OCI-LY7 (cell line): ENCODE results near the gene FHIT. TPM values are rescaled to one million over a fixed set of nuclear protein-coding genes. Genes with fewer than 3 reads are reported as not detected.

ENCODE experiments used
- BruUV-seq: library from RNA; stranded (reverse); fragments of 400-500 nt; replicated peaks from 2 replicates; lab custom pipeline; 2021; lab: Mats Ljungman, UMichigan
- CTCF ChIA-PET: fragments of 300-600 bp; sonication (Branson Sonifier 250); formaldehyde crosslinking; loops from one replicate; lab custom pipeline; 2022; ENCODE audit warnings: antibody characterized with exemption; ENCODE audit not compliant: unreplicated experiment; lab: Charles Lee
- POLR2A ChIA-PET: fragments of 300-600 bp; sonication (Branson Sonifier 250); formaldehyde crosslinking; loops from one replicate; lab custom pipeline; 2022; ENCODE audit warnings: antibody characterized with exemption; lab: Charles Lee
- DNase-seq: peaks from one replicate; pipeline ENCODE4 v3.0.0-alpha.2; 2015; ENCODE audit warnings: low spot score
- H2AFZ ChIP-seq: fragments of 200-600 bp; sonication (generic), shearing (Covaris generic); 2 replicates; pipeline ENCODE4 v1.6.1; 2014; ENCODE audit warnings: mild to moderate bottlenecking, antibody characterized with exemption, low read length, moderate library complexity
- H3K27ac ChIP-seq: fragments of 200-600 bp; sonication (generic); 2 replicates; pipeline ENCODE4 v1.5.1; 2014; ENCODE audit warnings: mixed run types, low read depth, mild to moderate bottlenecking, moderate library complexity, low read length, inconsistent platforms; ENCODE audit not compliant: poor library complexity, severe bottlenecking
- H3K36me3 ChIP-seq: fragments of 200-600 bp; sonication (generic); 2 replicates; pipeline ENCODE4 v1.6.1; 2014; ENCODE audit warnings: mild to moderate bottlenecking, antibody characterized with exemption, low read length, moderate library complexity, mixed read lengths; ENCODE audit not compliant: insufficient read depth
- H3K4me1 ChIP-seq: fragments of 200-600 bp; sonication (generic); 2 replicates; pipeline ENCODE4 v1.5.1; 2014; ENCODE audit warnings: mild to moderate bottlenecking, low read length; ENCODE audit not compliant: insufficient read depth, poor library complexity, severe bottlenecking
- H3K4me2 ChIP-seq: fragments of 200-600 bp; sonication (generic); 2 replicates; pipeline ENCODE4 v1.6.1; 2014; ENCODE audit warnings: mild to moderate bottlenecking, low read length
- H3K4me3 ChIP-seq: fragments of 200-600 bp; sonication (generic); 2 replicates; pipeline ENCODE4 v1.5.1; 2014; ENCODE audit warnings: mild to moderate bottlenecking, low read depth, low read length; ENCODE audit not compliant: poor library complexity, severe bottlenecking
- H3K79me2 ChIP-seq: fragments of 200-600 bp; sonication (generic); 2 replicates; pipeline ENCODE4 v1.6.1; 2016; ENCODE audit warnings: low read depth, mild to moderate bottlenecking, low read length, moderate library complexity, mixed read lengths; ENCODE audit not compliant: insufficient read depth
- H3K9me2 ChIP-seq: fragments of 200-600 bp; sonication (generic); 2 replicates; pipeline ENCODE4 v1.6.1; 2016; ENCODE audit warnings: mild to moderate bottlenecking, low read length, mixed read lengths; ENCODE audit not compliant: insufficient read depth
- H3K9me3 ChIP-seq: fragments of 200-600 bp; sonication (generic); 2 replicates; pipeline ENCODE4 v1.6.1; 2014; ENCODE audit warnings: mild to moderate bottlenecking, mixed run types, low read length, mixed read lengths
- H4K20me1 ChIP-seq: fragments of 200-600 bp; sonication (generic); 2 replicates; pipeline ENCODE4 v1.6.1; 2014; ENCODE audit warnings: mild to moderate bottlenecking, antibody characterized with exemption, low read length, moderate library complexity, mixed read lengths; ENCODE audit not compliant: insufficient read depth
- EZH2phosphoT487 ChIP-seq: fragments of 200-600 bp; sonication (generic); IDR thresholded peaks from 2 replicates; pipeline ENCODE4 v1.6.1; 2018; ENCODE audit warnings: low read depth, borderline replicate concordance, mild to moderate bottlenecking, mixed run types, antibody characterized with exemption, low read length, moderate library complexity, mixed read lengths
- intact Hi-C: fragments of 100-400 bp; cut with micrococcal nuclease; formaldehyde crosslinking; loops from one replicate; pipeline ENCODE4 v1.10.0; 2022; ENCODE audit not compliant: unreplicated experiment
- total RNA-seq, 2 experiments: library from RNA; depleted of rRNA in 1 of 2; stranded (reverse); fragments of >200 nt in 1 of 2; shearing (Covaris generic) in 1 of 2; gene quantifications; 2 replicates each; pipeline ENCODE4 v1.2.3, GENCODE V29; 2014 to 2022
- TF ChIP-seq, protein P1 (sequence below): fragments of 200-600 bp; sonication (generic); conservative IDR thresholded peaks from 2 replicates; pipeline ENCODE4 v1.5.1; 2014; ENCODE audit warnings: mild to moderate bottlenecking, antibody characterized with exemption, low read length, moderate library complexity, mixed read lengths

Gene FHIT
- total RNA-seq, 2 experiments from 2014 or later: 5.0 to 10.9 TPM

GRCh38 chr3:60126511-60127304 lies 1124.5 kb downstream of the FHIT start:
- ChIA-PET CTCF (no interaction called here), POLR2A (interaction anchor here (0.6 kb wide), 1 partner anchor 9 kb away, joined by 5 read pairs; no protein-coding TSS in a partner anchor)
- intact Hi-C loops: no loop called here
- no peak for DNase-seq
- H3K36me3 ChIP-seq: no peaks in the 10 kb centered on the region
- no peak overlapping the region for H3K4me2 ChIP-seq
- no peaks in the 10 kb centered on the region for H3K79me2 ChIP-seq
- no peaks in the 10 kb centered on the region for H3K9me2 ChIP-seq
- no TSS peak for BruUV-seq
- no peak for TF ChIP-seq EZH2phosphoT487
- TF ChIP-seq, protein P1, sequence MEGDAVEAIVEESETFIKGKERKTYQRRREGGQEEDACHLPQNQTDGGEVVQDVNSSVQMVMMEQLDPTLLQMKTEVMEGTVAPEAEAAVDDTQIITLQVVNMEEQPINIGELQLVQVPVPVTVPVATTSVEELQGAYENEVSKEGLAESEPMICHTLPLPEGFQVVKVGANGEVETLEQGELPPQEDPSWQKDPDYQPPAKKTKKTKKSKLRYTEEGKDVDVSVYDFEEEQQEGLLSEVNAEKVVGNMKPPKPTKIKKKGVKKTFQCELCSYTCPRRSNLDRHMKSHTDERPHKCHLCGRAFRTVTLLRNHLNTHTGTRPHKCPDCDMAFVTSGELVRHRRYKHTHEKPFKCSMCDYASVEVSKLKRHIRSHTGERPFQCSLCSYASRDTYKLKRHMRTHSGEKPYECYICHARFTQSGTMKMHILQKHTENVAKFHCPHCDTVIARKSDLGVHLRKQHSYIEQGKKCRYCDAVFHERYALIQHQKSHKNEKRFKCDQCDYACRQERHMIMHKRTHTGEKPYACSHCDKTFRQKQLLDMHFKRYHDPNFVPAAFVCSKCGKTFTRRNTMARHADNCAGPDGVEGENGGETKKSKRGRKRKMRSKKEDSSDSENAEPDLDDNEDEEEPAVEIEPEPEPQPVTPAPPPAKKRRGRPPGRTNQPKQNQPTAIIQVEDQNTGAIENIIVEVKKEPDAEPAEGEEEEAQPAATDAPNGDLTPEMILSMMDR: no peak
- no peak overlapping the region for H2AFZ ChIP-seq
- H3K27ac ChIP-seq: no peak overlapping the region
- no peaks in the 10 kb centered on the region for H3K4me1 ChIP-seq
- no peaks in the 10 kb centered on the region for H4K20me1 ChIP-seq
- no peak overlapping the region for H3K4me3 ChIP-seq
- no peaks in the 10 kb centered on the region for H3K9me3 ChIP-seq

DNA sequence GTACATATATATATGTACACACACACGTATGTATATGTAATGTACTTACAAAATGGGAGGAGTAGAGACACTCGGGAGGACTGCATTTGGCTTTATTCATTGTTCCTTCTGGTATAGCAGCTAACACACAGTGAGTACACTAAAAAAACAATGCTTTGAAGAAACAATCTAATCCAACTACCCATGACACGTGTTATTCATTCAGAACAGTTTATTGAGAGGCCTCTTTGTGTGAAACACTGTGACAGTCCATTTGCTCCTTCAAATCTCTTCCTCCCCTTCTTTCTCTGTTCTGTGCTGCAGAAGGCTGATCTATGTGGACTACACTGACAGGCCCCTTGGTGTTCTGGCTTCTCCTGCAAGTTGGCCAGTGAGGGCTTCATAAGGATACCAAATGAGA lies 1125.6 kb downstream of the FHIT start:
- no peaks in the 10 kb centered on the region for H3K4me1 ChIP-seq

More for the DNA sequence above, 1125.6 kb downstream of the FHIT start:
- Histone ChIP-seq H3K4me2 (no peak overlapping the region), H4K20me1 (no peaks in the 10 kb centered on the region), H3K4me3 (no peak overlapping the region), H2AFZ (no peak overlapping the region), H3K79me2 (no peaks in the 10 kb centered on the region), H3K9me3 (no peaks in the 10 kb centered on the region), H3K9me2 (no peaks in the 10 kb centered on the region), H3K27ac (no peak overlapping the region), H3K36me3 (no peaks in the 10 kb centered on the region)
- ChIA-PET CTCF (no interaction called here), POLR2A (no interaction called here)
- TF ChIP-seq EZH2phosphoT487: no peak
- TF ChIP-seq, protein P1: no peak
- no TSS peak for BruUV-seq
- DNase-seq: no peak
- intact Hi-C loops: no loop called here
